PC-3 (cell line): ENCODE measurements around the gene UCKL1. TPM values are rescaled to one million over a fixed set of nuclear protein-coding genes. Genes with fewer than 3 reads are reported as not detected.

Experiments used
- ATAC-seq: fragments of 200-7000 bp; cut with Tn5 transposase; 2 replicates; pipeline ENCODE4 v1.9.1; 2020; ENCODE audit warnings: mild to moderate bottlenecking, moderate library complexity
- BruUV-seq: library from RNA; stranded (reverse); fragments of 400-500 nt; replicated peaks from 2 replicates; lab custom pipeline; 2021; lab: Mats Ljungman, UMichigan
- CTCF ChIA-PET: fragments of 300-600 bp; sonication (Branson Sonifier 250); formaldehyde crosslinking; loops from one replicate; lab custom pipeline; 2022; ENCODE audit warnings: antibody characterized with exemption; lab: Charles Lee
- POLR2A ChIA-PET: fragments of 300-600 bp; sonication (Branson Sonifier 250); formaldehyde crosslinking; loops from one replicate; lab custom pipeline; 2022; ENCODE audit warnings: antibody characterized with exemption; ENCODE audit not compliant: unreplicated experiment; lab: Charles Lee
- DNase-seq: peaks from one replicate; pipeline ENCODE4 v3.0.0-alpha.2; 2015
- H2AFZ ChIP-seq: fragments of 300-600 bp; sonication (generic); 2 replicates; pipeline ENCODE4 v1.6.0; 2016; ENCODE audit warnings: antibody characterized with exemption, low read length
- H3F3A ChIP-seq: fragments of 300-600 bp; sonication (generic); one replicate; pipeline ENCODE4 v1.6.0; 2017; ENCODE audit warnings: antibody characterized with exemption, low read length, control low read depth, mild to moderate bottlenecking; ENCODE audit not compliant: unreplicated experiment
- H3K27ac ChIP-seq: fragments of 300-600 bp; sonication (generic); 2 replicates; pipeline ENCODE4 v1.5.1; 2016; ENCODE audit warnings: mild to moderate bottlenecking, low read length
- H3K27me3 ChIP-seq: fragments of 300-600 bp; sonication (generic); 2 replicates; pipeline ENCODE4 v1.6.1; 2016; ENCODE audit warnings: low read length, mixed read lengths
- H3K36me3 ChIP-seq: fragments of 300-600 bp; sonication (generic); 2 replicates; pipeline ENCODE4 v1.6.1; 2016; ENCODE audit warnings: low read depth, mixed run types, low read length, mixed read lengths
- H3K4me1 ChIP-seq: fragments of 300-600 bp; sonication (generic); 2 replicates; pipeline ENCODE4 v1.5.1; 2016; ENCODE audit warnings: low read length; ENCODE audit not compliant: insufficient read depth
- H3K4me2 ChIP-seq: fragments of 300-600 bp; sonication (generic); 2 replicates; pipeline ENCODE4 v1.6.0; 2016; ENCODE audit warnings: low read length
- H3K4me3 ChIP-seq: fragments of 300-600 bp; sonication (generic); 2 replicates; pipeline ENCODE4 v1.5.1; 2016; ENCODE audit warnings: mild to moderate bottlenecking, low read length, mixed read lengths
- H3K79me2 ChIP-seq: fragments of 300-600 bp; sonication (generic); 2 replicates; pipeline ENCODE4 v1.6.1; 2017; ENCODE audit warnings: low read length, mixed read lengths
- H3K9ac ChIP-seq: fragments of 300-600 bp; sonication (generic); 2 replicates; pipeline ENCODE4 v1.6.0; 2016; ENCODE audit warnings: mild to moderate bottlenecking, low read length
- H3K9me2 ChIP-seq: fragments of 300-600 bp; sonication (generic); replicated peaks from 2 replicates; pipeline ENCODE4 v1.6.1; 2016; ENCODE audit warnings: mixed run types, low read length, mixed read lengths
- H3K9me3 ChIP-seq: fragments of 300-600 bp; sonication (generic); 2 replicates; pipeline ENCODE4 v1.6.1; 2016; ENCODE audit warnings: low read length, mixed read lengths
- H4K20me1 ChIP-seq: fragments of 300-600 bp; sonication (generic); 2 replicates; pipeline ENCODE4 v1.6.1; 2016; ENCODE audit warnings: low read length, mixed read lengths
- EZH2 ChIP-seq: fragments of 300-600 bp; sonication (generic); IDR thresholded peaks from one replicate; pipeline ENCODE4 v1.6.1; 2017; ENCODE audit warnings: antibody characterized with exemption, mild to moderate bottlenecking, low read length; ENCODE audit not compliant: unreplicated experiment
- EZH2phosphoT487 ChIP-seq: fragments of 300-600 bp; sonication (generic); IDR thresholded peaks from 2 replicates; pipeline ENCODE4 v1.6.1; 2018; ENCODE audit warnings: mild to moderate bottlenecking, antibody characterized with exemption, low read length, borderline replicate concordance
- intact Hi-C: fragments of 100-400 bp; cut with micrococcal nuclease; formaldehyde crosslinking; loops from 2 replicates; pipeline ENCODE4 v1.9.0; 2023
- microRNA-seq: library from miRNA; unstranded; fragments of <30 nt; microRNA quantifications from one replicate; pipeline ENCODE4 v1.1.0, GENCODE V29; 2020; ENCODE audit not compliant: unreplicated experiment
- total RNA-seq: library from RNA; depleted of rRNA; stranded (reverse); fragments of >200 nt; gene quantifications from 2 replicates; pipeline ENCODE4 v1.2.3, GENCODE V29; 2014; rRNA removed
- TF ChIP-seq, protein P1 (sequence below): fragments of 300-600 bp; sonication (generic); conservative IDR thresholded peaks from 2 replicates; pipeline ENCODE4 v1.5.1; 2017; ENCODE audit warnings: antibody characterized with exemption, low read depth, mild to moderate bottlenecking, low read length

The UCKL1 gene
- total RNA-seq, 1 experiment from 2014 or later: 37.2 TPM

GRCh38 chr20:63891061-63892002 lies 64.9 kb downstream of the UCKL1 start:
- no peak overlapping the region for H3K27ac ChIP-seq
- no peak overlapping the region for H3K4me2 ChIP-seq
- CTCF ChIA-PET: interaction anchor here (0.6 kb wide), 1 partner anchor 57 kb away, joined by 5 read pairs; no protein-coding TSS in a partner anchor
- ATAC-seq: no peak
- H3K9me3 ChIP-seq: no peaks in the 10 kb centered on the region
- POLR2A ChIA-PET: no interaction called here
- H3K4me3 ChIP-seq: no peak overlapping the region
- TF ChIP-seq, protein P1, sequence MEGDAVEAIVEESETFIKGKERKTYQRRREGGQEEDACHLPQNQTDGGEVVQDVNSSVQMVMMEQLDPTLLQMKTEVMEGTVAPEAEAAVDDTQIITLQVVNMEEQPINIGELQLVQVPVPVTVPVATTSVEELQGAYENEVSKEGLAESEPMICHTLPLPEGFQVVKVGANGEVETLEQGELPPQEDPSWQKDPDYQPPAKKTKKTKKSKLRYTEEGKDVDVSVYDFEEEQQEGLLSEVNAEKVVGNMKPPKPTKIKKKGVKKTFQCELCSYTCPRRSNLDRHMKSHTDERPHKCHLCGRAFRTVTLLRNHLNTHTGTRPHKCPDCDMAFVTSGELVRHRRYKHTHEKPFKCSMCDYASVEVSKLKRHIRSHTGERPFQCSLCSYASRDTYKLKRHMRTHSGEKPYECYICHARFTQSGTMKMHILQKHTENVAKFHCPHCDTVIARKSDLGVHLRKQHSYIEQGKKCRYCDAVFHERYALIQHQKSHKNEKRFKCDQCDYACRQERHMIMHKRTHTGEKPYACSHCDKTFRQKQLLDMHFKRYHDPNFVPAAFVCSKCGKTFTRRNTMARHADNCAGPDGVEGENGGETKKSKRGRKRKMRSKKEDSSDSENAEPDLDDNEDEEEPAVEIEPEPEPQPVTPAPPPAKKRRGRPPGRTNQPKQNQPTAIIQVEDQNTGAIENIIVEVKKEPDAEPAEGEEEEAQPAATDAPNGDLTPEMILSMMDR: peak; percentile 21; the same call in 1 of the 2 replicates
- no peak for TF ChIP-seq EZH2phosphoT487
- no peak overlapping the region for H2AFZ ChIP-seq
- intact Hi-C loops: no loop called here
- H4K20me1 ChIP-seq: peaks cover 11% of the 10 kb centered on the region; the same call in 1 of the 2 replicates
- H3K4me1 ChIP-seq: peaks cover 24% of the 10 kb centered on the region
- H3K27me3 ChIP-seq: no peaks in the 10 kb centered on the region
- BruUV-seq: no TSS peak
- H3K36me3 ChIP-seq: peaks cover 51% of the 10 kb centered on the region
- no peak overlapping the region for H3K9ac ChIP-seq
- peaks cover 29% of the 10 kb centered on the region for H3K79me2 ChIP-seq
- H3F3A ChIP-seq: peaks cover 11% of the 10 kb centered on the region
- no peak for DNase-seq
- H3K9me2 ChIP-seq: no peaks in the 10 kb centered on the region

- H3K4me2 ChIP-seq: no peak overlapping the region
- peaks cover 22% of the 10 kb centered on the region for H3K4me1 ChIP-seq
- no peak for DNase-seq
- H3K4me3 ChIP-seq: no peak overlapping the region
- TSS peak; percentile 32 for BruUV-seq
- H3K9ac ChIP-seq: no peak overlapping the region
- H3K79me2 ChIP-seq: peaks cover 27% of the 10 kb centered on the region
- no peak for ATAC-seq
- CTCF ChIA-PET: no interaction called here
- H3K9me2 ChIP-seq: no peaks in the 10 kb centered on the region
- TF ChIP-seq EZH2: no peak
- TF ChIP-seq EZH2phosphoT487: no peak
- TF ChIP-seq, protein P1: no peak
- H3K27me3 ChIP-seq: no peaks in the 10 kb centered on the region
- peaks cover 11% of the 10 kb centered on the region for H3F3A ChIP-seq
- intact Hi-C loops: no loop called here
- POLR2A ChIA-PET: no interaction called here
- H4K20me1 ChIP-seq: peaks cover 10% of the 10 kb centered on the region; the same call in 1 of the 2 replicates
- H3K9me3 ChIP-seq: no peaks in the 10 kb centered on the region
- H3K27ac ChIP-seq: no peak overlapping the region
- no peak overlapping the region for H2AFZ ChIP-seq
- H3K36me3 ChIP-seq: peaks cover 56% of the 10 kb centered on the region
Observed at GRCh38 chr20:63890616-63891015, 65.6 kb downstream of the UCKL1 start.

GRCh38 chr20:63890201-63890576 lies 66.0 kb downstream of the UCKL1 start:
- POLR2A ChIA-PET: no interaction called here
- Histone ChIP-seq H3K9me3 (no peaks in the 10 kb centered on the region), H3F3A (peaks cover 11% of the 10 kb centered on the region), H2AFZ (no peak overlapping the region), H3K4me2 (no peak overlapping the region), H4K20me1 (peaks cover 14% of the 10 kb centered on the region), H3K9me2 (no peaks in the 10 kb centered on the region), H3K4me1 (peaks cover 25% of the 10 kb centered on the region), H3K27ac (peak overlapping the region; percentile 73), H3K36me3 (peaks cover 60% of the 10 kb centered on the region), H3K4me3 (no peak overlapping the region), H3K27me3 (no peaks in the 10 kb centered on the region), H3K9ac (no peak overlapping the region), H3K79me2 (peaks cover 29% of the 10 kb centered on the region)
- no TSS peak for BruUV-seq
- CTCF ChIA-PET: no interaction called here
- DNase-seq (no peak), ATAC-seq (no peak)
- intact Hi-C loops: no loop called here
- no peak for TF ChIP-seq EZH2phosphoT487

Small RNAs within 50 kb of the gene (microRNA-seq; reads per million reads assigned to microRNA genes)
- gene MIR1914 (2.0 reads per million), gene MIR647 (not detected), gene MIR941-1 (not detected), gene MIR941-2 (not detected), gene MIR941-3 (not detected), gene MIR941-4 (not detected), gene MIR941-5 (not detected)

Other genes with a start within 250 kb of the UCKL1 start
- 71.2 and 73.5 TPM in 2 replicates for gene ARFRP1, start 248.4 kb downstream of the UCKL1 start, total RNA-seq
- 37.9 and 56.8 TPM in 2 replicates for gene ZGPAT, start 248.4 kb downstream of the UCKL1 start, total RNA-seq
- 17.3 and 18.6 TPM in 2 replicates for gene LIME1, start 219.8 kb downstream of the UCKL1 start, total RNA-seq
- 116 TPM in 2 replicates for gene SLC2A4RG, start 216.6 kb downstream of the UCKL1 start, total RNA-seq
- gene ZBTB46, start 125.2 kb downstream of the UCKL1 start, total RNA-seq: 2.8 and 7.3 TPM in 2 replicates
- not detected in 2 replicates for gene ABHD16B, start 94.9 kb downstream of the UCKL1 start, total RNA-seq
- gene TPD52L2, start 91.1 kb downstream of the UCKL1 start, total RNA-seq: 147 and 167 TPM in 2 replicates
- 73.7 and 80.1 TPM in 2 replicates for gene DNAJC5, start 61.3 kb downstream of the UCKL1 start, total RNA-seq
- 18.0 and 24.1 TPM in 2 replicates for gene ZNF512B, start 13.5 kb upstream of the UCKL1 start, total RNA-seq
- gene SAMD10, start 23.2 kb upstream of the UCKL1 start, total RNA-seq: 7.4 and 13.4 TPM in 2 replicates
- gene PRPF6, start 24.7 kb upstream of the UCKL1 start, total RNA-seq: 67.1 and 87.2 TPM in 2 replicates
- 2.1 and 3.4 TPM in 2 replicates for gene C20orf204, start 79.8 kb upstream of the UCKL1 start, total RNA-seq
- gene SOX18, start 93.2 kb upstream of the UCKL1 start, total RNA-seq: 1.1 and 1.5 TPM in 2 replicates
- 19.1 and 23.4 TPM in 2 replicates for gene TCEA2, start 106.8 kb upstream of the UCKL1 start, total RNA-seq
- gene RGS19, start 123.1 kb upstream of the UCKL1 start, total RNA-seq: 43.2 and 54.3 TPM in 2 replicates
- 5.6 and 7.4 TPM in 2 replicates for gene OPRL1, start 123.7 kb upstream of the UCKL1 start, total RNA-seq
- gene LKAAEAR1, start 128.0 kb upstream of the UCKL1 start, total RNA-seq: 0.98 and 1.1 TPM in 2 replicates
- not detected in 2 replicates for gene NPBWR2, start 151.1 kb upstream of the UCKL1 start, total RNA-seq
- gene MYT1, start 208.0 kb upstream of the UCKL1 start, total RNA-seq: 0.22 and 0.29 TPM in 2 replicates